SK-N-MC (cell line): Measurements from ENCODE around the gene EPC2.

Experiments
- EZH2 ChIP-seq: fragments of 200-600 bp; sonication (generic); IDR thresholded peaks from one replicate; pipeline ENCODE4 v1.6.1; 2017; ENCODE audit warnings: antibody characterized with exemption
- POLR2AphosphoS5 ChIP-seq: IDR thresholded peaks from 2 replicates; pipeline ENCODE4 v1.6.1; 2012; ENCODE audit warnings: mild to moderate bottlenecking, low read depth, low read length, borderline replicate concordance

GRCh38 chr2:148627224-148627623, 17.3 kb upstream of the EPC2 start:
- TF ChIP-seq POLR2AphosphoS5 (no peak), EZH2 (no peak)
